H1 (cell line): ENCODE measurements around the gene RENBP. TPM values are rescaled to one million over a fixed set of nuclear protein-coding genes. Genes with fewer than 3 reads are reported as not detected.

Experiments
- CTCF ChIA-PET: fragments of 300-600 bp; sonication (Branson Sonifier 250); formaldehyde crosslinking; loops from one replicate; lab custom pipeline; 2021; ENCODE audit not compliant: partially characterized antibody; lab: Charles Lee
- POLR2A ChIA-PET: fragments of 300-600 bp; sonication (Branson Sonifier 250); formaldehyde crosslinking; loops from one replicate; lab custom pipeline; 2021; ENCODE audit warnings: inconsistent platforms; ENCODE audit not compliant: partially characterized antibody; lab: Charles Lee
- DNase-seq, 2 experiments: peaks; one replicate each; pipeline versions ENCODE4 v3.0.0 to v3.0.0-alpha.2; 2010 to 2022; ENCODE audit warnings: low spot score in 2 of 2, low read depth in 1 of 2, mixed read lengths in 1 of 2
- FAIRE-seq: peaks from 2 replicates; lab custom pipeline; 2011; peaks lifted over from hg19 to GRCh38; lab: Jason Lieb, UNC
- H2AFZ ChIP-seq: 2 replicates; pipeline ENCODE4 v1.8.1; 2012; ENCODE audit warnings: low read length, inconsistent platforms
- H2AK5ac ChIP-seq: 2 replicates; pipeline ENCODE4 v1.6.1; 2013; ENCODE audit warnings: low read depth, low read length
- H2BK120ac ChIP-seq: replicated peaks from 2 replicates; pipeline ENCODE3; 2013; ENCODE audit warnings: low read depth, low read length, inconsistent platforms
- H2BK12ac ChIP-seq: 2 replicates; pipeline ENCODE4 v1.6.1; 2013; ENCODE audit warnings: low read depth, low read length
- H2BK15ac ChIP-seq: 2 replicates; pipeline ENCODE4 v1.6.1; 2013; ENCODE audit warnings: low read length
- H2BK20ac ChIP-seq: 2 replicates; pipeline ENCODE4 v1.6.1; 2013; ENCODE audit warnings: low read length
- H2BK5ac ChIP-seq: 2 replicates; pipeline ENCODE4 v1.6.1; 2013; ENCODE audit warnings: low read depth, low read length
- H3K14ac ChIP-seq: 2 replicates; pipeline ENCODE4 v1.6.1; 2013; ENCODE audit warnings: inconsistent platforms; ENCODE audit not compliant: insufficient read length
- H3K18ac ChIP-seq: 2 replicates; pipeline ENCODE4 v1.6.1; 2013; ENCODE audit warnings: low read length; ENCODE audit errors: extremely low read depth
- H3K23ac ChIP-seq: 2 replicates; pipeline ENCODE4 v1.6.1; 2013; ENCODE audit warnings: inconsistent platforms; ENCODE audit not compliant: insufficient read length
- H3K23me2 ChIP-seq: 2 replicates; pipeline ENCODE4 v1.6.1; 2013; ENCODE audit warnings: low read depth, low read length
- H3K27ac ChIP-seq: 2 replicates; pipeline ENCODE4 v1.6.1; 2011; ENCODE audit warnings: low read depth, low read length, inconsistent platforms
- H3K27me3 ChIP-seq, 4 experiments: replicated peaks in 1 of 4; 1 replicate in 1 of 4; 2 replicates in 3 of 4; pipeline versions ENCODE4 v1.6.1 to v1.8.1; 2011 to 2013; ENCODE audit warnings: low read length in 3 of 4, mild to moderate bottlenecking in 3 of 4, inconsistent platforms in 2 of 4, mixed read lengths in 2 of 4, moderate library complexity in 1 of 4; ENCODE audit not compliant: control insufficient read depth in 3 of 4, insufficient read depth in 3 of 4; ENCODE audit errors: extremely low read depth in 1 of 4
- H3K36me3 ChIP-seq, 4 experiments: 2 replicates each; pipeline versions ENCODE4 v1.6.1 to v1.8.1; 2011 to 2013; ENCODE audit warnings: mild to moderate bottlenecking in 4 of 4, low read length in 3 of 4, moderate library complexity in 2 of 4, control low read depth in 1 of 4, inconsistent platforms in 1 of 4; ENCODE audit not compliant: insufficient read depth in 4 of 4, control insufficient read depth in 2 of 4
- H3K4ac ChIP-seq: replicated peaks from 2 replicates; pipeline ENCODE3; 2013; ENCODE audit warnings: low read length, low read depth, mixed read lengths, inconsistent platforms; ENCODE audit not compliant: insufficient read length
- H3K4me1 ChIP-seq, 4 experiments: replicated peaks in 1 of 4; 1 replicate in 1 of 4; 2 replicates in 3 of 4; pipeline versions ENCODE4 v1.6.1 to v1.8.1; 2011 to 2013; ENCODE audit warnings: low read length in 3 of 4, inconsistent platforms in 2 of 4, mixed read lengths in 1 of 4; ENCODE audit not compliant: insufficient read depth in 4 of 4, control insufficient read depth in 3 of 4
- H3K4me2 ChIP-seq, 2 experiments: 2 replicates each; pipeline versions ENCODE4 v1.6.1 to v1.8.1; 2011 to 2013; ENCODE audit warnings: low read depth in 2 of 2, low read length in 2 of 2, control low read depth in 1 of 2, inconsistent platforms in 1 of 2, mild to moderate bottlenecking in 1 of 2; ENCODE audit not compliant: insufficient read depth in 1 of 2
- H3K4me3 ChIP-seq, 4 experiments: fragments of 200-600, 300-600 bp in 1 of 4; sonication (generic), shearing (Covaris generic), sonication (Bioruptor Twin) in 1 of 4; 2 replicates each; pipeline versions ENCODE4 v1.5.1 to v1.8.1; 2011 to 2016; ENCODE audit warnings: low read length in 4 of 4, low read depth in 3 of 4, control low read depth in 2 of 4, inconsistent platforms in 2 of 4, mild to moderate bottlenecking in 2 of 4, mixed read lengths in 1 of 4, moderate library complexity in 1 of 4; ENCODE audit not compliant: insufficient read depth in 2 of 4; ENCODE audit errors: extremely low read depth in 1 of 4
- H3K56ac ChIP-seq: replicated peaks from 2 replicates; pipeline ENCODE3; 2013; ENCODE audit warnings: low read depth, mild to moderate bottlenecking, mixed read lengths, low read length, inconsistent platforms; ENCODE audit not compliant: insufficient read length
- H3K79me1 ChIP-seq: 2 replicates; pipeline ENCODE4 v1.6.1; 2013; ENCODE audit warnings: low read depth, low read length, control low read depth
- H3K79me2 ChIP-seq, 2 experiments: 2 replicates each; pipeline versions ENCODE4 v1.6.1 to v1.8.1; 2012 to 2013; ENCODE audit warnings: low read length in 2 of 2, mild to moderate bottlenecking in 2 of 2, inconsistent platforms in 1 of 2; ENCODE audit not compliant: insufficient read depth in 2 of 2, control insufficient read depth in 1 of 2
- H3K9ac ChIP-seq, 4 experiments: replicated peaks in 1 of 4; 1 replicate in 1 of 4; 2 replicates in 3 of 4; pipeline versions ENCODE4 v1.6.1 to v1.8.1; 2011 to 2013; ENCODE audit warnings: low read depth in 3 of 4, low read length in 3 of 4, control low read depth in 2 of 4, mild to moderate bottlenecking in 2 of 4, moderate library complexity in 2 of 4, inconsistent platforms in 1 of 4; ENCODE audit errors: extremely low read depth in 1 of 4
- H3K9me3 ChIP-seq, 2 experiments: 2 replicates each; pipeline versions ENCODE4 v1.6.1 to v1.8.1; 2012 to 2013; ENCODE audit warnings: mild to moderate bottlenecking in 2 of 2, moderate library complexity in 2 of 2, control low read depth in 1 of 2, inconsistent platforms in 1 of 2, low read depth in 1 of 2, low read length in 1 of 2, mixed read lengths in 1 of 2; ENCODE audit not compliant: insufficient read depth in 2 of 2
- H4K20me1 ChIP-seq, 2 experiments: replicated peaks in 1 of 2; 2 replicates each; pipeline versions ENCODE3 to v1.8.1; 2011 to 2013; ENCODE audit warnings: inconsistent platforms in 2 of 2, low read length in 2 of 2, mild to moderate bottlenecking in 1 of 2; ENCODE audit not compliant: insufficient read depth in 2 of 2, control insufficient read depth in 1 of 2
- H4K5ac ChIP-seq: 2 replicates; pipeline ENCODE4 v1.6.1; 2013; ENCODE audit warnings: low read length, low read depth, mixed read lengths, inconsistent platforms; ENCODE audit not compliant: insufficient read length
- H4K8ac ChIP-seq: 2 replicates; pipeline ENCODE4 v1.8.0; 2013; ENCODE audit warnings: mild to moderate bottlenecking, moderate library complexity, low read length, inconsistent platforms; ENCODE audit not compliant: insufficient read depth; ENCODE audit errors: extremely low read depth
- H4K91ac ChIP-seq: replicated peaks from 2 replicates; pipeline ENCODE3; 2013; ENCODE audit warnings: low read length, mixed read lengths, inconsistent platforms; ENCODE audit not compliant: insufficient read length
- ASH2L ChIP-seq: fragments of 200-600, 300-600 bp; sonication (generic); IDR thresholded peaks from one replicate; pipeline ENCODE4 v1.7.1; 2017; ENCODE audit warnings: low read length
- CHD1 ChIP-seq: IDR thresholded peaks from 2 replicates; pipeline ENCODE4 v1.6.1; 2012; ENCODE audit warnings: low read depth, low read length, improper control_type of control experiment
- CREB1 ChIP-seq: IDR thresholded peaks from 2 replicates; pipeline ENCODE4 v1.6.1; 2012; ENCODE audit warnings: inconsistent platforms
- FOSL1 ChIP-seq: IDR thresholded peaks from 2 replicates; pipeline ENCODE4 v1.6.1; 2011; ENCODE audit warnings: mild to moderate bottlenecking, low read depth, low read length, moderate library complexity; ENCODE audit not compliant: insufficient read depth
- GTF2F1 ChIP-seq: IDR thresholded peaks from 2 replicates; pipeline ENCODE4 v1.6.1; 2012; ENCODE audit warnings: low read depth, low read length, improper control_type of control experiment, borderline replicate concordance
- HDAC2 ChIP-seq, 2 experiments: fragments of 300-600 bp in 1 of 2; sonication (generic) in 1 of 2; IDR thresholded peaks; 2 replicates each; pipeline ENCODE4 v1.6.1; 2011 to 2012; ENCODE audit warnings: low read depth in 2 of 2, low read length in 2 of 2, mild to moderate bottlenecking in 2 of 2, moderate library complexity in 2 of 2, borderline replicate concordance in 1 of 2, inconsistent platforms in 1 of 2
- JUND ChIP-seq: IDR thresholded peaks from 2 replicates; pipeline ENCODE4 v1.6.1; 2011; ENCODE audit warnings: mild to moderate bottlenecking, improper control_type of control experiment, low read length
- MAFK ChIP-seq: IDR thresholded peaks from 2 replicates; pipeline ENCODE4 v1.6.1; 2012; ENCODE audit warnings: low read depth, mild to moderate bottlenecking, improper control_type of control experiment, low read length
- RAD21 ChIP-seq, 2 experiments: IDR thresholded peaks in 1 of 2; conservative IDR thresholded peaks in 1 of 2; 2 replicates each; pipeline ENCODE4 v1.6.1; 2011; ENCODE audit warnings: low read depth in 2 of 2, low read length in 2 of 2, improper control_type of control experiment in 1 of 2, inconsistent platforms in 1 of 2, mild to moderate bottlenecking in 1 of 2, moderate library complexity in 1 of 2
- RFX5 ChIP-seq: IDR thresholded peaks from 2 replicates; pipeline ENCODE4 v1.6.1; 2011; ENCODE audit warnings: low read depth, low read length, improper control_type of control experiment, borderline replicate concordance
- TAF1 ChIP-seq: IDR thresholded peaks from 2 replicates; pipeline ENCODE4 v1.6.1; 2011; ENCODE audit warnings: mild to moderate bottlenecking, low read depth, low read length
- TCF12 ChIP-seq: IDR thresholded peaks from 2 replicates; pipeline ENCODE4 v1.6.1; 2011; ENCODE audit warnings: low read depth, mild to moderate bottlenecking, low read length
- ZNF274 ChIP-seq: IDR thresholded peaks from 2 replicates; pipeline ENCODE4 v1.7.0; 2012; ENCODE audit warnings: low read length, borderline replicate concordance; ENCODE audit errors: extremely low read depth
- WGBS, 2 experiments: shearing (Covaris generic) in 1 of 2; methylation state at CpG; one replicate each; pipeline versions ENCODE4 v1.1.6 to v1.1.7; 2013 to 2015; ENCODE audit warnings: low lambda C conversion rate in 2 of 2, mixed read lengths in 2 of 2, inconsistent platforms in 1 of 2, low coverage in 1 of 2, missing lambda C conversion rate in 1 of 2; ENCODE audit not compliant: insufficient replicate concordance in 2 of 2, insufficient coverage in 1 of 2, insufficient read length in 1 of 2; ENCODE audit errors: extremely low coverage in 1 of 2, missing lambda C conversion rate in 1 of 2; 5-methylcytosine and 5-hydroxymethylcytosine counted together
- polyA plus RNA-seq, 7 experiments: library from polyadenylated mRNA; depleted of rRNA in 3 of 7; stranded (reverse) in 5 of 7; unstranded in 2 of 7; fragments of >200 nt in 5 of 7; fragments of 200-250 nt in 2 of 7; gene quantifications; 1 replicate in 5 of 7; 2 replicates in 1 of 7; 4 replicates in 1 of 7; pipeline versions ENCODE4 v1.2.1 to v1.2.3, GENCODE V29; 2011 to 2013; ENCODE audit warnings: missing spikeins in 2 of 7, mixed read lengths in 2 of 7
- total RNA-seq: library from RNA; stranded (reverse); fragmentation: NEBNext Ultra II Directional; extraction: Animal tissue kit (Norgen Biotek cat#: 25700); gene quantifications from 2 replicates; pipeline ENCODE4 v1.2.1, GENCODE V29; 2021

Gene RENBP
- total and polyA plus RNA-seq, 2 of the 8 experiments (the other 6 are each of a cell fraction or from before 2014, with no cell fraction given): 12.4 to 21.8 TPM

GRCh38 chrX:153981231-153981630 lies 36.8 kb upstream of the RENBP start:
- no peak overlapping the region for H3K14ac ChIP-seq
- H3K56ac ChIP-seq: no peak overlapping the region
- no peak overlapping the region for H3K9ac ChIP-seq
- no peak overlapping the region for H2AFZ ChIP-seq
- H3K4me2 ChIP-seq: no peak overlapping the region
- TF ChIP-seq RFX5: no peak
- TF ChIP-seq CREB1: no peak
- no peak for TF ChIP-seq GTF2F1
- no peak for TF ChIP-seq MAFK
- no peak for TF ChIP-seq ASH2L
- no peak for TF ChIP-seq HDAC2 (IDR thresholded peaks at IDR 0.05; ENCODE audit: borderline replicate concordance in 1 of 2, low read depth in 2 of 2, low read length in 2 of 2)
- no peak for TF ChIP-seq FOSL1
- no peak for TF ChIP-seq RAD21 (IDR thresholded peaks at IDR 0.05 in 1 of 2, conservative IDR thresholded peaks at IDR 0.05 in 1 of 2; ENCODE audit: low read depth in 2 of 2, low read length in 2 of 2)
- no peak for TF ChIP-seq ZNF274
- no peak for TF ChIP-seq CHD1
- TF ChIP-seq TCF12: no peak
- no peak for TF ChIP-seq JUND
- TF ChIP-seq TAF1: no peak
- H3K4ac ChIP-seq: no peak overlapping the region
- no peaks in the 10 kb centered on the region for H4K20me1 ChIP-seq
- ChIA-PET POLR2A (interaction anchor here (0.9 to 3.2 kb wide), 3 partner anchors 10 to 786 kb away, joined by 3 to 10 read pairs (median 5); partner anchors contain the start of gene HCFC1), CTCF (interaction anchor here (0.9 to 1.6 kb wide), 3 partner anchors 29 to 37 kb away, joined by 3 read pairs; no protein-coding TSS in a partner anchor)
- no peaks in the 10 kb centered on the region for H3K79me1 ChIP-seq
- 81% methylated on average over 5 of the region's 7 CpGs; no CpG with 5 or more reads in 1 of the 2 experiments for WGBS, 2 experiments
- no peaks in the 10 kb centered on the region for H3K36me3 ChIP-seq
- H3K4me3 ChIP-seq: no peak overlapping the region
- no peaks in the 10 kb centered on the region for H3K23me2 ChIP-seq
- H3K27ac ChIP-seq: no peak overlapping the region
- H2BK120ac ChIP-seq: no peak overlapping the region
- H4K91ac ChIP-seq: no peak overlapping the region
- no peak overlapping the region for H4K8ac ChIP-seq
- peaks cover 0 to 4% (median 0%) of the 10 kb centered on the region in 4 experiments; a peak in 1 of 7 replicates for H3K4me1 ChIP-seq
- H3K23ac ChIP-seq: no peak overlapping the region
- no peak overlapping the region for H2BK20ac ChIP-seq
- no peak overlapping the region for H2BK15ac ChIP-seq
- no peak overlapping the region for H2BK12ac ChIP-seq
- no peaks in the 10 kb centered on the region for H3K27me3 ChIP-seq
- no peak for FAIRE-seq
- H3K79me2 ChIP-seq: no peaks in the 10 kb centered on the region
- H3K18ac ChIP-seq: no peak overlapping the region
- H4K5ac ChIP-seq: no peak overlapping the region
- H3K9me3 ChIP-seq: no peaks in the 10 kb centered on the region
- no peak for DNase-seq
- no peak overlapping the region for H2AK5ac ChIP-seq
- no peak overlapping the region for H2BK5ac ChIP-seq
